ENCODE results near the gene VASN.
A peak's percentile ranks its signal among the peaks of the same experiment; 100 is the strongest.
"Not testable (repeated sequence)": the region's sequence is repeated elsewhere in the genome, so short reads cannot be mapped to it uniquely, and the experiment has no call there.

VASN gene

DNA sequence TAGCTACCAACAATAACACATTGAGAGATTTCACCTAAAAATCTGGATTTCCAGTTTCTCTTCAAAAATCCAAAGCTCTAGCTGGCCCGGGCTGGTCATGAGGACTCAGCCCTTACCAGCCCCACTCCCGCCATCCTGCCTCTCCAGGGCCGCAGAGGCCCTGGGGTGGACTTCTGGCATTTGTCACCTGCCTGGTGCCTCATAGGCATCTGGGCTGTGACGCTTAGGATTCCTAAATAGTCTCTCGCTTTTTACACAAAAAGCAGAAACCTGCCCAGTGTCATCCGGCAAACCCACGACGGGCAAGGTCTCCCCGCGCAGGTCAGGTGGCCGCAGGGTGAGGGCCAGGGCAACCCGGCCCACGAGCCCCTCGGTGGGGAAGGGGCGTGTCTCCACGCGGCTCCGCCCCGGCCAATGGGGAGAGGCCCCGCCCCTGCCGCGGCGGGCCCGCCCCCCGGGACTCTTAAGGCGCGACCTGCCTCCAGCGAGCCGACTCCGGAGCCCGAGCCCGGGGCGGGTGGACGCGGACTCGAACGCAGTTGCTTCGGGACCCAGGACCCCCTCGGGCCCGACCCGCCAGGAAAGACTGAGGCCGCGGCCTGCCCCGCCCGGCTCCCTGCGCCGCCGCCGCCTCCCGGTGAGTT is at the start of gene VASN:
Gene VASN (plus strand): TSS at position 492 of the 644 bp plus-strand sequence. CDS start 9,030 bp downstream, outside the sequence.
- peak; percentile 59 for DNase-seq

DNA sequence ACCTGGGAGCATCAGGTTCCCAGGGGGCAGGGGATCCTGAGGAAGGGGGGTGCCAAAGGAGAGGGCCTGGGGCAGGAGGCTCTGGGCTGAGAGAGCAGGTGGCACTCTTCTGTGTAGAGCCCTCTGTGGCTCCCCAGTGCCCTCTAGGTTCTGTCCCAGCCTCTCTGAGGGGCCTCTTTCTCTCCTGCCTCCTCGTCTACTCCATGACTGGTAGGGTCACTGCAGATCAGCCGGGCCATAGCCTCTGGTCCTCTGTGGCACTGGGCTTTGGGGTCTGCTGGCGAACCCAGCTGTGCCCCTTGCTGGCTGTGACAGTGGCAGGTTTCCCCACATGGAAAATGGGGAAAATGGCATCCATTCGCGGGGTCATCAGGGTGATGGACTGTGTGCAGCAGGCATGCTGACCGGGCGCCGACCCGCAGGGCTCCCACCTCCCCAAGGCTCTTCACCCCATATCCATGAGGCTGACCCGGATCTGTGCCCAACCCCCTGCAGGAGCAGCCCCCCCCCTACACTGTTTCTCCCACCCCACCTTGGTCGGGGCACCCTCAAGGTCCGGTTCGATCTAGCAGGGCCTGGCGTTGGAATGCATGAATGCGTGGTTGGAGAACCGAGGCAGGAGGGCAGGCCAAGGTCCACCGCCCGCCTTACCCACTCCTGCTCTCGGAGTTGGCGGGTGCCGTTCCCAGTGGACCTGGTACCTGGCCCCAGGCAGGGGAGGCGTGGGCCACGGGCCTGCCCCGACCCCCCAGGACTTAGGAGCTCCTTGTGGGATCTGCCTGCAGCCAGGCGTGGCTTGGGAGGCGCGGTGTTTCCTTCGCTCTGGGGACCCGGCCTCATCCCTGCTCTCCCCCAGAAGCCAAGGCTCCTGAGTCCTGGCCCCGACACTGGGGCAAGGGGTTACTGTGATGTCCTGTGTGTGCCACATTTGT is 49.3 kb upstream of the VASN start:
- no peak for DNase-seq

DNA sequence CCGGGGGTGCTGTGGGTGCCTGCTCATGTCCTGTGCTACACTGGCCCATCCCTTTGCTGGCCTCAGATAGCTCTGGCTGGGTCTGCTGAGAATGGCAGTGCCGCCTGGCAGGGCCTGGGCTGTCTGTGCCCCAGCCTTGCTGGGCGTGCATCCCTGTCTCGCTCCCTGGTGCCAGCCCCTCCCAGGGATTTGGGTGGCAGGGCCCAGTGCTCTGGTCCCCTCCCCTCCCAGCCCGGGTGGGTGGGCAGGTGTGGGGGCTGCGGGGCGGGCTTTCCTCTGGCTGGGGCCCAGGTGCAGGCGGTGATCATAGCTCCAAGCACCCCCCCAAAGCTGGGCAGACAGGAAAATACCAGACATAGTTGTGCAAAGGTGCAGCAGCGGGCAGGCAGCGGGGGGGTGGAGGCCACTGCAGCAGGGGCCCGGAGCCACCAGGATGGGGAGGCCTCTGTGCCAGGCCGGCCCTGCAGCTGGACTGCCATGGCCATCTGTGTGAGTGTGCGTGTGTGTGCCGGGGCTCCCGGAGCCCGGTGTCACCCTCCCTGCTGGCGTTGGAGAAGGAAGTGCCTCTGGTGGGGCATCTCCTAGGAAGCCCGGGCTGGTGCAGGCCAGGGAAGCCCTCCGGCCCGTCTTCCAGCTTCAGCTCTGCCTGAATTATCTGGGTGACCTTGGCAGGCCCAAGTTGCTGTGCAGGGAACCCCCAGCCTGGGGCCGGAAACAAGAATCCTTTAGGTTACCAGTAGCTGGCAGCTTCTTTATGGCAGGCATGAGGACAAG is 48.4 kb upstream of the VASN start:
- DNase-seq, result no peak

DNA sequence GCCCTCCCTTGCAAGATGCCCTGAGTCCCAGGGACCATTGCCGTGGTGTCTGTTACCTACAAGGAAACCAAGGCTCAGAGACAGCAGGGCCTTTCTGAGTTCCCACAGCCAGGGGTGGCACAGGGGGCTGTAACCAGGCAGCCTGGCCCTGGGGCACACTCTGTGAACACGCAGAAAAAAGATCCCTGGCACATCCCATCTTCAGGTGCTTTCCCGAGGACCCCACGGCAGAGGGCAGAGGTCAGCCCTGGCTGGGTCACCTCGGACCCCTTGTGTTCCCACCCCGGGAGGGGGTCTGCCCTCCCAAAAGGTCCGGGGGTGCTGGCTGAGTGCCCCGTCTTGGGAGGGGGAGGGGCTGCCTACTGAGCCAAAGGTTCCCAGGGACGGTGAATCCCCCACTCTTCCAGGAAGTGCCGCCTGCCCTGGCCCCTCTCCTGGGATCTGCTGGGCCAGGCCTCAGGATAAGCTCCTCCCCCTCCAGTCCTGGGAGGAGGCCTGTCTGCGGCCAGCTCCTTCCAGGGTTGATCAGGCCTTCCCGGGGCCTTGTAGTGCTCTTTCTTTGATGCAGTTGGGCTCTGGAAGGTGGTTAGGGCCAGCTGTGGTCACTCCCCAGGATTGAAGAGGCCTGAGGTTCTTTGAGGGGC is 47.7 kb upstream of the VASN start:
- no peak for DNase-seq

DNA sequence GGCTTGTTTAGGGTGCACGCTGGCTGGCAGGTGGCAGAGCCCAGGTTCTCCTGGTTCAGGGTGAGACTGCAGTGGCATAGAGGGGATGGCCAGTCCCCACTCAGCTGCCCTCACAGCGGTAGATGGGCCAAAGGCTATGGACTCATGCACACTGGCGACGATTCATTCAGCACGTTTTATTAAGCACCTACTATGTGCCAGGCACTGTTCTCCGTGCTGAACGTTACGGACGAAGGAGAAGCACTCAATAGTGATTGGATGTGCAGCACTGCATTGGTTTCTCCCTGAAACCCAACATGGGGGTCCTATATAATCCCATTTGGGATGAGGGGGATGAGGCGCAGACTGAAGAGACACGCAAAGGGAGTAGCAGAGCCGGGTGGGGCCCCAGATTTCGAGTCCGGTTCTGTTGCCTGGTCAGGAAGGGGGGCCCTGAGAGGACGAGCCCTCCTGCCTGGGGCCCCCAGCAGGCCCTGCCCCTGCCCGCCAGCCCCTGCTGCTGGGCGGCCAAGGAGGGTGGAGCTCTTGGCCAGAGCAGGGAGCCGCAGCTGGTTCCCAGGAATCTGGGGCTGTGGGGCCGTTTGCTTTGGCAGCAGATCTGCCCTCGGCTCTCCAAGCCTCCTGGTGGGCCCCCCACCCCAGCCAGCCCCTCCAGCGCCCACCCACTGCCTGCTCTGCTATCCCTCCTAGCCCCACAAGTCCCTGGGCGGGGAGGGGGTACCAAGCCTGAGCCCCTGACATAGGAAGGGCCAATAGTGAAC is 47.0 kb upstream of the VASN start:
- no peak for DNase-seq

DNA sequence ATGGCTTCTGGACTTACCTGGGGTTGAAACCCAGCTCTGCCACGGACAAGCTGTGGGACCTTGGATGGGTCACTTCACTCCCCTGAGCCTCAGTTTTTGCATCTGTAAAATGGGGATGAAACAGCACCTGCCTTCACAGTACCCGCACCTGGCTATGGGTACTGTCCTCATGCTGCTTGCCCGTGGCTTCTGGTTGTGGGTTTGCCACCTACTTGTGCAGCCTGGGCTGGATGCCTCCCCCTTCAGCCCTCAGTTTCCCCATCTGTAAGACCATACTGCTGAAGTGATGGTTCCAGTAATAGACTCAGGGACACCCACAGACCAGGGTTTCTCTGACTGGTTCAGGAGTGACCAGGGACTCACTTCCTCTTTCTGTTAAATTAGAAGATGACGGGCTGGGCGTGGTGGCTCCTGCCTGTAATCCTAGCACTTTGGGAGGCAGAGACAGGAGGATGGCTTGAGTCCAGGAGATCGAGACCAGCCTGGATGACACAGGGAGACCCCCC is 46.3 kb upstream of the VASN start:
- DNase-seq, result no peak

DNA sequence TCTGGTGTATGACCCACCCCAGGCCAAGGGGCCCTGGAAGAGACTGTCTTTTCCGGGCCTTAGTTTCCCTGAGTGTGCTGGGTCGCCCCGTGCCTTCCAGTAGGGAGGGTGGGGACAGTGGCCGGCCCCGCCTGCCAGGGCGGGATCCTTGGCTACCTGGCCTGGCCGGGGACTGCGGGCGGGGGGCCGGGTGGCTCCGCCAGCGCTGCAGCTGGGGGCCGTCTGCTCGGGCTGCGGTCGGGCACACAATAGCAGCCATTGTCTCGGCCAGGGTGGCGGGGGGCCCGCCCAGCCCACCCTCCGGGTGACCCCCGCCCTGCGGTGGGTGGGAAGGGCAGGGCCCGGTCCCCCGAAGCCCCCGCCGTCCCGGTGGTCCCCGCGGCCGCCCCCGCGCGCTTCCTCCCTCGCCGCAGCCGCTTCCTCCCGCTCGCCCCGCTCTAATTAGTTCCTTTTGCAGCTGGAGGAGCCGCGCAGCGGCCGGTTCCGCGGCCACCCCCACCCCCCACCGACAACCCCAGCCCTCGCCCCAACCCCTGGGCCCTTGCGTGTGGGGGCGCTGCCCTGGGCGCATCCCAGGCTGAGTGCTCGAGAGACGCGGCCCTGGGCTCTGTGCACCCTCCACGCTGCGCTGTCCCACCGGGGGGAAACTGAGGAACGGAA is 44.1 kb upstream of the VASN start:
- DNase-seq, result no peak

DNA sequence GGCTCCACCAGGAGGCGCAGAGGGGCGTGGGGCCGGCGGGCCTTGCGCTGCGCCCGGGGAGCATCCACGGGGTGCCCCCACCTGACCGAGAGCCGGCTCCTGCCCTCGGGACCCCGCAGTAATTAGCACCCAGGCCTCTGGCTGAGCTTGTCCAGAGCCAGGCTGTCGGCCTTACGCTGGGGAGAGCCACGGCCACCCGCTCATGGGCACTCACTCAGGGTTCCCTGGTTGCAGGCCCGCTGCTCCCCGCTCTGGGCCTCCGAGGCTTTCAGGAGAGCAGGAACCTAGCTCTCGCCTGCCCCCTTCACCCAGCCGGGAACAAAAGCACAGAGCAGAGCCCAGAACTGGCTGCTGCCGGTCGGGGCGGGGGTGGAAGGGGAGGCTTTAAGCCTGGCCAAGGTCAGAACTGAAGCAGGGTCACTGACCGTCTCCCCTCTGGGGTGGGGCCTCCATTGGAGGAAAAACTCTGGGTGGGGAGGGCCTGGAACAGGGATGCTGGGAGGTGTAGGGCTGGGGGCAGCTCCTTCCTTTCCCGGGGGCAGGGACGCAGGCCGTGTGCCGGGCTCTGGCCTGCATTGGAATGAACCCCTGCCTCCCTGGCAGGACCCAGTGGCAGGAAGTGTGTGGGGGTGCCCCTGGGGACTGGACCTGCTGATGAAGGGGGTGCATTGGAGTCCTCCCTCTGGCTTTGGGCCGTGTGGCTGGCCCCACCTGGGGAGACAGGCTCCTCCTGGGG is 43.4 kb upstream of the VASN start:
- DNase-seq, result peak; percentile 42

DNA sequence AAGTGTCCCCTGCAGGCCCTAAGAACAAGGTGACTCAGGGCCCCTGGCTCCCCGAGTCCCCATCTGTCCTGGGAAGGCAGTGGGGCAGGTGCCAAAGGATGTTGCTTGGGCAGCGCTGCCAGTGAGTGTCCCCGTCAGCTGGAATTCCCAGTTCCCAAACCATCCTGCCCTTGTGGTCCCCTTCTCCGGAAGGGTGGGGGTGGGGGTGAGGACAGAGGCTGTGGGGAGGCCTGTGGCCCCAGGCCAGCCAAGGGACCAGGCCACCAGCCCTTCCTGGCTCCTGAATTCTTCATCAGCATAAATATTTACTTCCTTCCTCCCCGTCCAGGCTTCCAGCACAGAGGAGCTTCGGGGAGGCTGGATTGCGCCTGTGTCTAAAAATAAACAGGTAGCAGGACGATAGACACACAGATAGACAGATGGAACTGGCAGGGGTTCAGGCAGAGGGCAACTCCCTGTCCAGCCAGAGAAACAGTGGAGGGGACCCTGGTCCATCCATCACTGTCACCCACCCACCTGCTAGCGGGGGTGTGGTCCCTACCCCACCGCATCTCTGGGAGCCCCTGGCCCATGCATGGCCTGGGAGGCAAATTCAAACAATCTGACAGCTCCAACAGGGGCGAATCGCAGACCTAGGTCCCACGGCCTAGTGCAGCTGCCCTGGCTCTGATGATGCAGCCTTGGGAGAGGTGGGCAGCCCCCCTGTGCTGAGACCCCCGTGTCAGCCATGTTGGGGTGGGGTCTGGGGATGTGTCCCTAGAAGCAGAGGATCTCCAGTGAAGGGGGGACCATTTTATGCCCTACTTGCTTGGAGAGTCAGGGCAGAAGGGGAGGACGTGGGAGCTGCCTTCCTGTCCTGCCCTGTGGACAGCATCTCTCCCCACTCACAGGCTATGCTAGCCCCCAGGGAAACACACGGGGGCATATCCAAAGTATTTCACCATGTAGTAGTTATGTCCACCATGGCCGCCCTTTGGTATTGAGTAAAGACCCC is 42.6 kb upstream of the VASN start:
- DNase-seq, result no peak

DNA sequence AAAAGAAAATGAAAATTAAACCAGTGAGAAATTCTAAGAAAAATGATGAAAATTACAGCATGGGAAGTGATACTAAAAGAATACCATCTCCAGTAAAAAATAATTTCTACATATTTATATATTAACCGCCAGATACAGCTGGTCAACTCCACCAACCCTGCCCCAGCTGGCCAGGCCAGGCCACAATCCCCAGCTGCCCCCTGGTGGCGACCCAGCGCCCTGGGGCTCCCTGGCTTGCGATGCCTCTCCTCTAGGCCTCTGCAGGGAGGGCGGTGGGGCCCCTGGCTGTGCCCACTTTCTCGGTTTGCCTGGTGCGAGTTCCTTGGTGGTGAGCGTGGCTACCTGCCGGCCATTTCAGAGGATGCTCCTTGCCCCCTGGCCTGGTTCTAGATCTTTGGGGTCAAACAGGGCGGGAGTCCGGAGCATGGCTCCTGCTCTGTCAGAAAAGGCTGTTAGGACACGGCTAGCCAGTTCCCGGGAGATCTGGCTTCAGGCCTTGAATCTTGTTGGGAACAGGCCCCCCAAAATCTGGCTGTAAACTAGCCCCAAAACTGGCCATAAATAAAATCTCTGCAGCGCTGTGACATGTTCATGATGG is 41.3 kb upstream of the VASN start:
- peak; percentile 63 for DNase-seq

DNA sequence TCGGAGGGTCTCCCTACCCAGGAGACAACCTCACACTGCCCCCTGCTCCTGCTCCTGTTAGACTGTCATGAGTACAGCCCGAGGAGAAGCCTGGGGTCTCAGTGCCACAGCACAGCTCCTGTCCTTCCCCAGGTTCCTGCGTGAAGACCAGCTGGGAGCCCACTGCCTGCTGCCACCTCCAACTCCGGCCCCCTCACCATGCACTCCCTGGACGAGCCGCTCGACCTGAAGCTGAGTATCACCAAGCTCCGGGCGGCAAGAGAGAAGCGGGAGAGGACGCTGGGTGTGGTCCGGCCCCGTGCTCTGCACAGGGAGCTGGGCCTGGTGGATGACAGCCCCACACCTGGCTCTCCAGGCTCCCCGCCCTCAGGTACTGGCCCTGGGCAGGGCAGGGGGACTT is 39.6 kb upstream of the VASN start:
- DNase-seq, result no peak

DNA sequence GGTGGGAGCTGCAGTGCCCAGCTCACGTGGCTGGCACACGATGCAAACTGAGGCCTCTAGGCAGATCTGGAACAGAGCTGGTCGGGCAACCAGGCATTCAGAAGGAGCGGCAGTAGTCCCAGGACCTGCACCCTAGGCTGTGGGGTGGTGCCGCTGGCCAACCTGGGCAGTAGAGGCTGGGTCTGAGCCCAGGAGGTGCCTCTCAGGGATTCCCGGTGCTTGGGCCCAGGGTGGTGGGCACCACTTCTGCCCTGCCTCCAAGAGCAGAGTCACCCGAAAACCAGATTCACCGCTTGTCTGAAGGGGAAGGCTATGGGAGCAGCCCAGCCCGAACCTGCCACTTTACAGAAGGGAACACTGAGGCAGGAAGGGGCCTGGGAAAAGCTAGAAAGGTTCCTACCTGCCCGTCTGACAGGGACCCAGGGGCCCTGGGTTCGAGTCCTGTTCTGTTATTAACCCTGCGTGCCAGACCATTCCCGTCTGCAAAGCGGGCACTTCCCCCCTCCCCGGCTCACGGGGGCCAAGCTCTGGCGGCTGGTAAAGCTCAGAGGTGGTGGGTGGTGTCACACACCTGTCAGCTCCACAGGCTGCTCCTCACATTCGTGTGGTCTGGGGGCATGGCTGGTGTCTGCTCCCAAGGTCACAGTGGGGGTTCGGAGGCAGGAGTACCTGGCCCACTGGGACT is 38.9 kb upstream of the VASN start:
- DNase-seq, result no peak

DNA sequence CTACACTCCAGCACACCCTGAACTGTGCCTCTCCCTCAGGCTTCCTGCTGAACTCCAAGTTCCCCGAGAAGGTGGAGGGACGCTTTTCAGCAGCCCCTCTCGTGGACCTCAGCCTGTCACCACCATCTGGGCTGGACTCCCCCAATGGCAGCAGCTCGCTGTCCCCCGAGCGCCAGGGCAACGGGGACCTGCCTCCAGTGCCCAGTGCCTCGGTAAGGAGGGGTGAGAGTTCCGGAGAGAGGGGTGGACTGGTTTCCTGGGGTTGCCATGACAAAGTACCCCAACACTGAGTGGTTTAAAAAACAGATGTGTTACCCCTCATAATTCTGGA is 38.4 kb upstream of the VASN start:
- DNase-seq, result no peak

DNA sequence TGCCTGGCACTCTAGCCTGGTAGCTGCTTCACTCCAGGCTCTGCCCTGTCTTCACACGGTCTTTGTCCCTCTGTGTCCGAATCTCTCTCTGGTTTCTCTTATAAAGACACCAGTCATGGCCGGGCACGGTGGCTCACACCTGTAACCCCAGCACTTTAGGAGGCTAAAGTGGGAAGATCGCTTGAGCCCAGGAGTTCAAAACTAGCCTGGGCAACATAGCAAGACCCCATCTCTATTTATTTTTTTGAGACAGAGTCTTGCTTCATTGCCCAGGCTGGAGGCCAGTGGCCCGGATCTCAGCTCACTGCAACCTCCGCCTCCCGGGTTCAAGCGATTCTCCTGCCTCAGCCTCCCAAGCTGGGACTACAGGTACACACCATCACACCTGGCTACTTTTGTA is 37.9 kb upstream of the VASN start:
- not testable (repeated sequence) for DNase-seq

DNA sequence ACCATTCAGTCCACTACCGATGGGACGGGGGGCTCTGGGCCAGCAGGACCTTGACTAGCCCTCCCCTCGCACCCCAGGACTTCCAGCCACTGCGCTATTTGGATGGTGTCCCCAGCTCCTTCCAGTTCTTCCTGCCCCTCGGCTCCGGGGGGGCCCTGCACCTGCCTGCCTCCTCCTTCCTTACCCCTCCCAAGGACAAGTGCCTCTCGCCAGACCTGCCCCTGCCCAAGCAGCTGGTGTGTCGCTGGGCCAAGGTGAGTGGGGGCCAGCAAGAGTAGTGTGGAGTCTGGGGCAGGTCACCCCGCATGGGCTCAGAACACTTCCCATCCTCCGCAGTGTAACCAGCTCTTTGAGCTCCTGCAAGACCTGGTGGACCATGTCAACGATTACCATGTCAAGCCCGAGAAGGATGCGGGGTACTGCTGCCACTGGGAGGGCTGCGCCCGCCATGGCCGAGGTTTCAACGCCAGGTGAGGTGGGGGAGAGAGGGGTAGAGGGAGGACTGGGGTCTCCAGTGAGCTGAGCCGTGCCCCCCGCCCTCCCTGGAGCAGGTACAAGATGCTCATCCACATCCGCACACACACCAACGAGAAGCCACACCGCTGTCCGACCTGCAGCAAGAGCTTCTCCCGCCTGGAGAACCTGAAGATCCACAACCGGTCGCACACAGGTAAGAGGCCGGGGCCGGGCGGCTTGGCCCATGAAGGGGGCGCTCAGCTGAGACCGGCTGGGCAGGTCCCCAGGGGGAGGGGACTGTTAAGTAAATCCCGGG is 36.7 kb upstream of the VASN start:
- no peak for DNase-seq

DNA sequence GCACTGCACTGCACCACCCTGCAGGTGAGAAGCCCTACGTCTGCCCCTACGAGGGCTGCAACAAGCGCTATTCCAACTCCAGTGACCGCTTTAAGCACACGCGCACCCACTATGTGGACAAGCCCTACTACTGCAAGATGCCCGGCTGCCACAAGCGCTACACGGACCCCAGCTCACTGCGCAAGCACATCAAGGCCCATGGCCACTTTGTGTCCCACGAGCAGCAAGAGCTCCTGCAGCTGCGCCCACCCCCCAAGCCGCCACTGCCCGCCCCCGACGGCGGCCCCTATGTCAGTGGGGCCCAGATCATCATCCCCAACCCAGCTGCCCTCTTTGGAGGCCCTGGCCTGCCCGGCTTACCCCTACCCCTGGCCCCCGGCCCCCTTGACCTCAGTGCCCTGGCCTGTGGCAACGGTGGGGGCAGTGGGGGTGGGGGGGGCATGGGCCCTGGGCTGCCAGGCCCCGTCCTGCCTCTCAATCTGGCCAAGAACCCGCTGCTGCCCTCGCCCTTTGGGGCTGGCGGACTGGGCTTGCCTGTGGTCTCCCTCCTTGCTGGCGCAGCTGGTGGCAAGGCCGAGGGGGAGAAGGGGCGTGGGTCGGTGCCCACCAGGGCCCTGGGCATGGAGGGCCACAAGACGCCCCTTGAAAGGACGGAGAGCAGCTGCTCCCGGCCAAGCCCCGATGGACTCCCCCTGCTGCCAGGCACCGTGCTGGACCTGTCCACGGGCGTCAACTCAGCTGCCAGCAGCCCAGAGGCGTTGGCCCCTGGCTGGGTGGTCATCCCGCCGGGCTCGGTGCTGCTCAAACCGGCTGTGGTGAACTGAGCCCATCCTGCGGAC is 34.7 kb upstream of the VASN start:
- no peak for DNase-seq

All from stimulated activated naive CD4-positive, alpha-beta T cell treated with Interleukin-2 at 50 U/mL for 16 hours (primary cell).